ENCODE results near the gene SH2D2A. TPM values are rescaled to one million over a fixed set of nuclear protein-coding genes. Genes with fewer than 3 reads are reported as not detected.

SH2D2A gene
- polyA plus RNA-seq, 1 donor from 2014 or later: not detected

GRCh38 chr1:156821801-156822200 lies 5.2 kb upstream of the SH2D2A start:
- Histone ChIP-seq H3K79me2 (replicated peaks; ENCODE audit: insufficient read depth, low read length) (no peaks in the 10 kb centered on the region), H3K27ac (ENCODE audit: low read length) (no peak overlapping the region), H3K36me3 (ENCODE audit: insufficient read depth, low read length) (no peaks in the 10 kb centered on the region), H4K20me1 (ENCODE audit: insufficient read depth) (no peaks in the 10 kb centered on the region), H3K4me3 (ENCODE audit: low read length) (no peak overlapping the region), H3K27me3 (ENCODE audit: insufficient read depth, low read depth, low read length) (peaks cover 2% of the 10 kb centered on the region), H3K9me2 (ENCODE audit: insufficient read depth, low read length) (no peaks in the 10 kb centered on the region), H3K9me3 (ENCODE audit: low read length) (no peaks in the 10 kb centered on the region), H2AFZ (ENCODE audit: low read depth, low read length) (no peak overlapping the region), H3F3A (ENCODE audit: insufficient read depth, low read length, poor library complexity, severe bottlenecking) (no peaks in the 10 kb centered on the region), H3K9ac (ENCODE audit: low read length) (no peak overlapping the region), H3K4me2 (ENCODE audit: low read length) (no peak overlapping the region)
- no peak for TF ChIP-seq EZH2 (IDR thresholded peaks at IDR 0.05; ENCODE audit: borderline replicate concordance, insufficient read depth, low read length, poor library complexity, severe bottlenecking)
- no peak for TF ChIP-seq SMC3 (conservative IDR thresholded peaks at IDR 0.05; ENCODE audit: poor library complexity)
- no peak for TF ChIP-seq RAD21 (conservative IDR thresholded peaks at IDR 0.05)

- Histone ChIP-seq H3K4me2 (ENCODE audit: low read length) (no peak overlapping the region), H3K36me3 (ENCODE audit: insufficient read depth, low read length) (no peaks in the 10 kb centered on the region), H3F3A (ENCODE audit: insufficient read depth, low read length, poor library complexity, severe bottlenecking) (no peaks in the 10 kb centered on the region), H3K79me2 (replicated peaks; ENCODE audit: insufficient read depth, low read length) (no peaks in the 10 kb centered on the region), H3K9me3 (ENCODE audit: low read length) (no peaks in the 10 kb centered on the region), H3K27ac (ENCODE audit: low read length) (no peak overlapping the region), H3K4me3 (ENCODE audit: low read length) (no peak overlapping the region), H3K9me2 (ENCODE audit: insufficient read depth, low read length) (no peaks in the 10 kb centered on the region), H3K9ac (ENCODE audit: low read length) (no peak overlapping the region), H3K27me3 (ENCODE audit: insufficient read depth, low read depth, low read length) (peaks cover 13% of the 10 kb centered on the region), H2AFZ (ENCODE audit: low read depth, low read length) (no peak overlapping the region), H4K20me1 (ENCODE audit: insufficient read depth) (no peaks in the 10 kb centered on the region)
- TF ChIP-seq EP300 (conservative IDR thresholded peaks at IDR 0.05; ENCODE audit: poor library complexity, severe bottlenecking) (no peak), EZH2 (IDR thresholded peaks at IDR 0.05; ENCODE audit: borderline replicate concordance, insufficient read depth, low read length, poor library complexity, severe bottlenecking) (no peak)
Measured at GRCh38 chr1:156815961-156816422, 656 bp downstream of the SH2D2A start.

GRCh38 chr1:156815307-156815826 lies 1.3 kb downstream of the SH2D2A start:
- Histone ChIP-seq H3F3A (ENCODE audit: insufficient read depth, low read length, poor library complexity, severe bottlenecking) (no peaks in the 10 kb centered on the region), H3K27ac (ENCODE audit: low read length) (no peak overlapping the region), H4K20me1 (ENCODE audit: insufficient read depth) (no peaks in the 10 kb centered on the region), H3K4me2 (ENCODE audit: low read length) (no peak overlapping the region), H3K36me3 (ENCODE audit: insufficient read depth, low read length) (no peaks in the 10 kb centered on the region), H3K9ac (ENCODE audit: low read length) (no peak overlapping the region), H3K27me3 (ENCODE audit: insufficient read depth, low read depth, low read length) (peaks cover 13% of the 10 kb centered on the region), H3K9me2 (ENCODE audit: insufficient read depth, low read length) (no peaks in the 10 kb centered on the region), H3K79me2 (replicated peaks; ENCODE audit: insufficient read depth, low read length) (no peaks in the 10 kb centered on the region), H3K9me3 (ENCODE audit: low read length) (no peaks in the 10 kb centered on the region), H3K4me3 (ENCODE audit: low read length) (no peak overlapping the region), H2AFZ (ENCODE audit: low read depth, low read length) (no peak overlapping the region)
- TF ChIP-seq EZH2 (IDR thresholded peaks at IDR 0.05; ENCODE audit: borderline replicate concordance, insufficient read depth, low read length, poor library complexity, severe bottlenecking) (no peak), MXI1 (conservative IDR thresholded peaks at IDR 0.05; ENCODE audit: poor library complexity, severe bottlenecking) (no peak), SMC3 (conservative IDR thresholded peaks at IDR 0.05; ENCODE audit: poor library complexity) (no peak), TAF1 (IDR thresholded peaks at IDR 0.05; ENCODE audit: low read depth) (no peak), RAD21 (conservative IDR thresholded peaks at IDR 0.05) (no peak), REST (IDR thresholded peaks at IDR 0.05; ENCODE audit: borderline replicate concordance) (no peak)
